IMR-90 (cell line): ENCODE measurements around the gene YLPM1. TPM values are rescaled to one million over a fixed set of nuclear protein-coding genes. Genes with fewer than 3 reads are reported as not detected.

ENCODE experiments used
- ATAC-seq: fragments of 200-7000 bp; cut with Tn5 transposase; 2 replicates; pipeline ENCODE4 v1.9.1; 2020; ENCODE audit warnings: low read depth, mild to moderate bottlenecking, moderate library complexity
- BruUV-seq: library from RNA; stranded (reverse); fragments of 400-500 nt; replicated peaks from 2 replicates; lab custom pipeline; 2021; lab: Mats Ljungman, UMichigan
- CTCF ChIA-PET: fragments of 300-600 bp; formaldehyde crosslinking; extraction: SDS; loops from one replicate; lab custom pipeline; 2021; ENCODE audit warnings: antibody characterized with exemption; lab: Yijun Ruan, JAX
- POLR2A ChIA-PET: fragments of 300-600 bp; sonication (Branson Sonifier 250); formaldehyde crosslinking; loops from one replicate; lab custom pipeline; 2022; ENCODE audit warnings: antibody characterized with exemption; ENCODE audit not compliant: unreplicated experiment; lab: Charles Lee
- DNase-seq: peaks from one replicate; pipeline ENCODE4 v3.0.0; 2013
- H2AFZ ChIP-seq: replicated peaks from 2 replicates; pipeline ENCODE3; 2013; ENCODE audit warnings: low read length, mild to moderate bottlenecking; ENCODE audit not compliant: poor library complexity
- H2AK5ac ChIP-seq: 2 replicates; pipeline ENCODE4 v1.6.1; 2013; ENCODE audit warnings: low read depth, low read length, inconsistent platforms
- H2AK9ac ChIP-seq: replicated peaks from 2 replicates; pipeline ENCODE3; 2013; ENCODE audit warnings: mild to moderate bottlenecking, low read depth, low read length, moderate library complexity; ENCODE audit not compliant: poor library complexity
- H2BK120ac ChIP-seq: 2 replicates; pipeline ENCODE4 v1.6.1; 2013; ENCODE audit warnings: low read depth, low read length, inconsistent platforms
- H2BK15ac ChIP-seq: 3 replicates; pipeline ENCODE4 v1.6.1; 2013; ENCODE audit warnings: low read depth, low read length, inconsistent platforms
- H2BK20ac ChIP-seq: 2 replicates; pipeline ENCODE4 v1.6.1; 2013; ENCODE audit warnings: low read depth, mild to moderate bottlenecking, inconsistent platforms, low read length, moderate library complexity
- H2BK5ac ChIP-seq: 2 replicates; pipeline ENCODE4 v1.6.1; 2013; ENCODE audit warnings: mild to moderate bottlenecking, low read depth, low read length, inconsistent platforms; ENCODE audit not compliant: poor library complexity, severe bottlenecking
- H3K14ac ChIP-seq: replicated peaks from 2 replicates; pipeline ENCODE4 v1.6.1; 2013; ENCODE audit warnings: low read depth, low read length, inconsistent platforms
- H3K18ac ChIP-seq: 2 replicates; pipeline ENCODE4 v1.6.1; 2013; ENCODE audit warnings: low read depth, low read length, control low read depth
- H3K23ac ChIP-seq: 2 replicates; pipeline ENCODE4 v1.6.1; 2013; ENCODE audit warnings: low read depth, low read length, inconsistent platforms
- H3K27ac ChIP-seq: 2 replicates; pipeline ENCODE4 v1.5.1; 2013; ENCODE audit warnings: mild to moderate bottlenecking, control low read depth, low read length; ENCODE audit not compliant: insufficient read depth
- H3K27me3 ChIP-seq: 2 replicates; pipeline ENCODE4 v1.6.1; 2013; ENCODE audit warnings: low read length; ENCODE audit not compliant: control insufficient read depth, insufficient read depth
- H3K36me3 ChIP-seq: 2 replicates; pipeline ENCODE4 v1.6.1; 2013; ENCODE audit warnings: low read length, mixed read lengths; ENCODE audit not compliant: control insufficient read depth, insufficient read depth
- H3K4ac ChIP-seq: 2 replicates; pipeline ENCODE4 v1.6.1; 2013; ENCODE audit warnings: low read depth, low read length, inconsistent platforms
- H3K4me1 ChIP-seq: 2 replicates; pipeline ENCODE4 v1.6.1; 2013; ENCODE audit warnings: low read length, mixed read lengths; ENCODE audit not compliant: control insufficient read depth, insufficient read depth
- H3K4me2 ChIP-seq: 2 replicates; pipeline ENCODE4 v1.6.1; 2013; ENCODE audit warnings: low read depth, mild to moderate bottlenecking, control low read depth, low read length, moderate library complexity
- H3K4me3 ChIP-seq: 2 replicates; pipeline ENCODE4 v1.5.1; 2013; ENCODE audit warnings: low read depth, mild to moderate bottlenecking, control low read depth, low read length, moderate library complexity; ENCODE audit not compliant: insufficient read depth
- H3K56ac ChIP-seq: 2 replicates; pipeline ENCODE4 v1.6.1; 2013; ENCODE audit warnings: low read length, inconsistent platforms; ENCODE audit not compliant: insufficient read depth; ENCODE audit errors: extremely low read depth
- H3K79me1 ChIP-seq, 2 experiments: 2 replicates each; pipeline ENCODE4 v1.6.1; 2013; ENCODE audit warnings: low read length in 2 of 2, inconsistent platforms in 1 of 2, low read depth in 1 of 2
- H3K9ac ChIP-seq: 2 replicates; pipeline ENCODE4 v1.6.1; 2013; ENCODE audit warnings: low read depth, low read length, control low read depth
- H3K9me1 ChIP-seq: 2 replicates; pipeline ENCODE4 v1.6.1; 2013; ENCODE audit warnings: low read length, inconsistent platforms; ENCODE audit not compliant: insufficient read depth
- H3K9me3 ChIP-seq: 2 replicates; pipeline ENCODE4 v1.6.1; 2013; ENCODE audit warnings: low read length; ENCODE audit not compliant: control insufficient read depth, insufficient read depth
- H4K20me1 ChIP-seq: 2 replicates; pipeline ENCODE4 v1.6.1; 2013; ENCODE audit warnings: low read length, inconsistent platforms; ENCODE audit not compliant: insufficient read depth
- H4K5ac ChIP-seq: 2 replicates; pipeline ENCODE4 v1.6.1; 2013; ENCODE audit warnings: mild to moderate bottlenecking, low read depth, low read length, control low read depth
- H4K8ac ChIP-seq, 2 experiments: 2 replicates each; pipeline ENCODE4 v1.6.1; 2013; ENCODE audit warnings: low read depth in 2 of 2, low read length in 2 of 2, control low read depth in 1 of 2, inconsistent platforms in 1 of 2
- H4K91ac ChIP-seq: 2 replicates; pipeline ENCODE4 v1.6.1; 2013; ENCODE audit warnings: low read depth, low read length, inconsistent platforms; ENCODE audit not compliant: insufficient read depth
- BHLHE40 ChIP-seq: fragments of 150-350 bp; IDR thresholded peaks from 2 replicates; pipeline ENCODE4 v1.6.1; 2016; ENCODE audit warnings: mild to moderate bottlenecking, low read depth, low read length
- CHD1 ChIP-seq: IDR thresholded peaks from 2 replicates; pipeline ENCODE4 v1.6.1; 2012; ENCODE audit warnings: low read depth, low read length, improper control_type of control experiment
- CTCF ChIP-seq: conservative IDR thresholded peaks from 2 replicates; pipeline ENCODE4 v1.5.1; 2012; ENCODE audit warnings: mild to moderate bottlenecking, low read depth, low read length, improper control_type of control experiment
- MAZ ChIP-seq: IDR thresholded peaks from 2 replicates; pipeline ENCODE4 v1.6.1; 2012; ENCODE audit warnings: low read depth, mild to moderate bottlenecking, low read length, improper control_type of control experiment, moderate library complexity, borderline replicate concordance
- MXI1 ChIP-seq: IDR thresholded peaks from 2 replicates; pipeline ENCODE4 v1.6.1; 2012; ENCODE audit warnings: low read depth, mild to moderate bottlenecking, low read length, moderate library complexity, borderline replicate concordance
- NFE2L2 ChIP-seq: fragments of 150-350 bp; IDR thresholded peaks from 2 replicates; pipeline ENCODE4 v1.6.1; 2016; ENCODE audit warnings: low read depth, mild to moderate bottlenecking, low read length
- POLR2A ChIP-seq: IDR thresholded peaks from 2 replicates; pipeline ENCODE4 v1.6.1; 2012; ENCODE audit warnings: mild to moderate bottlenecking, low read depth, low read length
- RCOR1 ChIP-seq: IDR thresholded peaks from 2 replicates; pipeline ENCODE4 v1.6.1; 2012; ENCODE audit warnings: mild to moderate bottlenecking, low read length, improper control_type of control experiment; ENCODE audit not compliant: insufficient replicate concordance
- SMC3 ChIP-seq: fragments of 150-350 bp; IDR thresholded peaks from 2 replicates; pipeline ENCODE4 v1.6.1; 2016; ENCODE audit warnings: low read depth, mild to moderate bottlenecking, antibody characterized with exemption, low read length, moderate library complexity
- USF2 ChIP-seq: fragments of 150-350 bp; IDR thresholded peaks from 2 replicates; pipeline ENCODE4 v1.6.1; 2017; ENCODE audit warnings: mild to moderate bottlenecking, antibody characterized with exemption, low read length, low read depth
- WGBS, 2 experiments: methylation state at CpG; one replicate each; pipeline versions ENCODE4 v1.1.5 to v1.1.7; 2013; ENCODE audit warnings: missing lambda C conversion rate in 2 of 2; ENCODE audit not compliant: insufficient read length in 1 of 2; ENCODE audit errors: extremely low coverage in 2 of 2; 5-methylcytosine and 5-hydroxymethylcytosine counted together
- dilution Hi-C: fragments of 300-500 bp; cut with HindIII; formaldehyde crosslinking; loops from one replicate; pipeline ENCODE4 v1.14.3; 2018; ENCODE audit warnings: low sequenced_read_pairs; ENCODE audit not compliant: unreplicated experiment
- in situ Hi-C: fragments of 300-500 bp; cut with MboI; formaldehyde crosslinking; loops from 3 replicates; pipeline ENCODE4 v1.14.3; 2019; ENCODE audit warnings: low sequenced_read_pairs, inconsistent platforms, mixed read lengths
- intact Hi-C: fragments of 100-400 bp; cut with micrococcal nuclease; formaldehyde crosslinking; loops from 2 replicates; pipeline ENCODE4 v1.10.0; 2022
- polyA plus RNA-seq, 3 experiments: library from polyadenylated mRNA; depleted of rRNA; stranded (reverse); fragments of >200 nt; gene quantifications; 2 replicates each; pipeline ENCODE4 v1.2.3, GENCODE V29; 2012; ENCODE audit warnings: low replicate concordance in 1 of 3
- total RNA-seq: library from RNA; depleted of rRNA; stranded (reverse); fragments of >200 nt; gene quantifications from 2 replicates; pipeline ENCODE4 v1.2.3, GENCODE V29; 2012

The YLPM1 gene
- total and polyA plus RNA-seq, 2 of the 4 experiments (the other 2 are of a cell fraction) = 8.2 to 19.7 TPM

- Histone ChIP-seq H2BK5ac (no peak overlapping the region), H3K9me3 (no peaks in the 10 kb centered on the region), H3K18ac (no peak overlapping the region), H3K4me1 (peaks cover 20% of the 10 kb centered on the region), H3K23ac (no peak overlapping the region), H2BK20ac (no peak overlapping the region), H3K27me3 (no peaks in the 10 kb centered on the region), H3K9me1 (peaks cover 13% of the 10 kb centered on the region), H3K4me2 (no peak overlapping the region), H3K79me1 (peaks cover 0 to 1% of the 10 kb centered on the region in 2 experiments; a peak in 1 of 4 replicates), H3K14ac (no peak overlapping the region), H3K36me3 (no peaks in the 10 kb centered on the region), H2AFZ (no peak overlapping the region), H2AK5ac (no peak overlapping the region), H2BK120ac (no peak overlapping the region), H3K4me3 (no peak overlapping the region), H4K91ac (no peak overlapping the region), H4K8ac (no peak overlapping the region), H2AK9ac (no peak overlapping the region), H3K4ac (no peak overlapping the region), H3K27ac (no peak overlapping the region; the same call in 1 of the 2 replicates), H4K5ac (no peak overlapping the region), H4K20me1 (peaks cover 3% of the 10 kb centered on the region; the same call in 1 of the 2 replicates), H2BK15ac (no peak overlapping the region), H3K56ac (no peak overlapping the region), H3K9ac (no peak overlapping the region)
- POLR2A ChIA-PET = no interaction called here
- ATAC-seq (no peak), DNase-seq (no peak)
- TF ChIP-seq USF2 = no peak
- no peak for TF ChIP-seq CTCF
- no peak for TF ChIP-seq CHD1
- no peak for TF ChIP-seq RCOR1
- TF ChIP-seq NFE2L2 = no peak
- no peak for TF ChIP-seq MXI1
- TF ChIP-seq BHLHE40 = no peak
- TF ChIP-seq POLR2A = no peak
- no peak for TF ChIP-seq SMC3
- no peak for TF ChIP-seq MAZ
- BruUV-seq = no TSS peak
- intact Hi-C loops = no loop called here
- in situ Hi-C loops = no loop called here
- no CpG with 5 or more reads among the region's 2 CpGs for WGBS, 2 experiments
- dilution Hi-C loops = no loop called here
- CTCF ChIA-PET = no interaction called here
Observed at GRCh38 chr14:74848768-74849167, 85.7 kb downstream of the YLPM1 start.
